ENCODE results near the gene SUMO2. TPM values are rescaled to one million over a fixed set of nuclear protein-coding genes. Genes with fewer than 3 reads are reported as not detected.
"Not testable (repeated sequence)": the region's sequence is repeated elsewhere in the genome, so short reads cannot be mapped to it uniquely, and the experiment has no call there.

Gene SUMO2
- total RNA-seq, 2 donors from 2014 or later = 45.7 to 58.1 TPM

DNA sequence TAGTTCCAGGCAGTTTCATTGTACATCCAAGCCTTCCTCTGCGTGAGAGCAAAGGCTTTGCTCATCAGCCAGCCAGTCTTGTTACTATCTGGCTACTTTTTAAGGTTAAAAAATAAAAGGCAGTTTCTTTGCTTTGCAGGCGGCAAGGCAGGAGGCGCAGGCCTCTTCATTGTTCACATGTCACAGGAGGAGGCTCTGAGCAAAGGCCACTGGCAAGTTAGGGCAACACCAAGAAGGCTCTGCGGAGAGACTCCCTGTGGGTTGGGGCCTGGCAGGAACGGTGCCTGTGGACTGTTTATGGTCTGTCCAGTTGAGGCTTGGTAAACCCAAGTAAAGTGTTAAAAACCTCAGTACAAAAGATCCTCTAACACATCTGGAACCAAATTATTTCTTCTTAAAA lies 47.3 kb downstream of the SUMO2 start:
- H3K9me3 ChIP-seq = no peaks in the 10 kb centered on the region
- H3K27ac ChIP-seq = no peak overlapping the region
- peaks cover 0 to 8% of the 10 kb centered on the region in 2 donors for H3K4me1 ChIP-seq
- no peaks in the 10 kb centered on the region for H3K36me3 ChIP-seq
- TF ChIP-seq, protein P1, sequence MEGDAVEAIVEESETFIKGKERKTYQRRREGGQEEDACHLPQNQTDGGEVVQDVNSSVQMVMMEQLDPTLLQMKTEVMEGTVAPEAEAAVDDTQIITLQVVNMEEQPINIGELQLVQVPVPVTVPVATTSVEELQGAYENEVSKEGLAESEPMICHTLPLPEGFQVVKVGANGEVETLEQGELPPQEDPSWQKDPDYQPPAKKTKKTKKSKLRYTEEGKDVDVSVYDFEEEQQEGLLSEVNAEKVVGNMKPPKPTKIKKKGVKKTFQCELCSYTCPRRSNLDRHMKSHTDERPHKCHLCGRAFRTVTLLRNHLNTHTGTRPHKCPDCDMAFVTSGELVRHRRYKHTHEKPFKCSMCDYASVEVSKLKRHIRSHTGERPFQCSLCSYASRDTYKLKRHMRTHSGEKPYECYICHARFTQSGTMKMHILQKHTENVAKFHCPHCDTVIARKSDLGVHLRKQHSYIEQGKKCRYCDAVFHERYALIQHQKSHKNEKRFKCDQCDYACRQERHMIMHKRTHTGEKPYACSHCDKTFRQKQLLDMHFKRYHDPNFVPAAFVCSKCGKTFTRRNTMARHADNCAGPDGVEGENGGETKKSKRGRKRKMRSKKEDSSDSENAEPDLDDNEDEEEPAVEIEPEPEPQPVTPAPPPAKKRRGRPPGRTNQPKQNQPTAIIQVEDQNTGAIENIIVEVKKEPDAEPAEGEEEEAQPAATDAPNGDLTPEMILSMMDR (IDR thresholded peaks at IDR 0.05) = no peak
- no peak overlapping the region for H3K4me3 ChIP-seq
- no peak for DNase-seq (ENCODE audit: low spot score)
- no peaks in the 10 kb centered on the region for H3K27me3 ChIP-seq

GRCh38 chr17:75133607-75134347 lies 49.0 kb downstream of the SUMO2 start:
- not testable (repeated sequence) for DNase-seq (ENCODE audit: low spot score); H3K27me3 ChIP-seq; H3K27ac ChIP-seq; H3K4me3 ChIP-seq; H3K36me3 ChIP-seq; H3K9me3 ChIP-seq
- H3K4me1 ChIP-seq = peaks cover 0 to 14% of the 10 kb centered on the region in 2 donors

DNA sequence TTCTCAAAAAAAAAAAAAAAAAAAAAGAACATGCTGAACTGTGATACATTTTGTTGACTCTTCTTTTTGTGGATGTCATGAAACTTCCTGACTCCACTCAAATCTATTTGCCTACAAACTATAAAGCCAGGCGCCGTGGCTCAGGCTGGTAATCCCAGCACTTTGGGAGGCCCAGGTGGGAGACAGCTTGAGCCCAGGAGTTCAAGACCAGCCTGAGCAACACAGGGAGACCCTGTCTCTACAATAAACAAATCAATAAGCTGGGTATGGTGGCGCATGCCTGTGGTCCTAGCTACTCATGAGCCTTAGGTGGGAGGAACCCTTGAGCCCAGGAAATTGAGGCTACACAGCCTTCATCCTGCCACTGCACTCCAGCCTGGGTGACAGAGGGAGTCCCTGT lies 49.8 kb downstream of the SUMO2 start:
- no peak for DNase-seq (ENCODE audit: low spot score)
- Histone ChIP-seq H3K36me3 (peaks cover 8% of the 10 kb centered on the region), H3K9me3 (no peaks in the 10 kb centered on the region), H3K4me1 (peaks cover 0 to 14% of the 10 kb centered on the region in 2 donors), H3K4me3 (no peak overlapping the region), H3K27me3 (no peaks in the 10 kb centered on the region), H3K27ac (no peak overlapping the region)
- TF ChIP-seq, protein P1 (IDR thresholded peaks at IDR 0.05) = no peak

DNA sequence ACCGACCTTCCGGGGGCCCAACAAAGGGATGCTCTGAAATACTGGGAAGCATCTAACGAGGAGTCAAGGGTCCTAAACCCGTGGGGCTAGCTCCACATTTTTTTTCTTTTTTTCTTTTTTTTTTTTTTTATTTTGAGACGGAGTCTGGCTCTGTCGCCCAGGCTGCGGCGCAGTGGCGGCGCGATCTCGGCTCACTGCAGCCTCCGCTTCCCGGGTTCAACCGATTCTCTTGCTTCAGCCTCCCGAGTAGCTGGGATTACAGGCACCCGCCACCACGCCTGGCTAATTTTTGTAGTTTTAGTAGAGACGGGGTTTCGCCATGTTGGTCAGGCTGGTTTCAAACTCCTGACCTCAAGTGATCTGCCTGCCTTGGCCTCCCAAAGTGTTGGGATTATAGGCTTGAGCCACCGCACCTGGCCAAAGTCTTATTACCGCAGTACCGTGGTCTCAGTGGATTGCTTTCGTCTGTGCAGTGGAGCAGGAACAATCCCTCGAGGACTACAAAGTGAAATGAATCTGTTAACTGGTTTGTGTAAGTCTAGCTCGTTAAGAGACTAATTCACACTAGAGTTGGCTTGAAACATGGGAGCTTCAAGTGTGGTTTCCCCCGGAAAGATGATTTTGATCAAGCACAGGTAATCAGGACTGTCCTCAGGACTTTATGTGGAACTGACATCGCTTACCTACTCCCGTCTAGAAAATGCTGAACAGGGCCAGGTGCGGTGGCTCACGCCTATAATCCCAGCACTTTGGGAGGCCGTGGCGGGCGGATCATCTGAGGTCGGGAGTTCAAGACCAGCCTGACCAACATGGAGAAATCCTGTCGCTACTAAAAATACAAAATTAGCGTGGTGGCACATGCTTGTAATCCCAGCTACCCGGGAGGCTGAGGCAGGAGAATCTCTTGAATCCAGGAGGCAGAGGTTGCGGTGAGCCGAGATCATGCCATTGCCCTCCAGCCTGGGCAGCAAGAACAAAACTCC lies 50.5 kb downstream of the SUMO2 start:
- peaks cover 0 to 14% of the 10 kb centered on the region in 2 donors for H3K4me1 ChIP-seq
- not testable (repeated sequence) for H3K27me3 ChIP-seq; DNase-seq (ENCODE audit: low spot score); H3K9me3 ChIP-seq; H3K36me3 ChIP-seq
- H3K4me3 ChIP-seq = peak overlapping the region; percentile 68 to 82
- peak overlapping the region; percentile 85 to 93 for H3K27ac ChIP-seq

- Histone ChIP-seq H3K27me3 (no peaks in the 10 kb centered on the region), H3K36me3 (peaks cover 8% of the 10 kb centered on the region), H3K4me1 (peaks cover 0 to 14% of the 10 kb centered on the region in 2 donors), H3K27ac (peak within 1 kb of the TSS; percentile 85 to 93), H3K4me3 (peak within 1 kb of the TSS; percentile 68 to 82), H3K9me3 (no peaks in the 10 kb centered on the region)
- peak; percentile 80 for DNase-seq (ENCODE audit: low spot score)
- TF ChIP-seq, protein P1 (IDR thresholded peaks at IDR 0.05) = peak; percentile 76 to 90
These were observed 51.3 kb downstream of the SUMO2 start, which contains the start of gene NT5C for GRCh38 chr17:75131278-75132017. NT5C (minus strand) TSS chr17:75131742; CDS start chr17:75131707, 35 bp downstream.

GRCh38 chr17:75130632-75131277 lies 52.0 kb downstream of the SUMO2 start:
- Histone ChIP-seq H3K36me3 (peaks cover 8% of the 10 kb centered on the region), H3K4me3 (peak overlapping the region; percentile 68 to 82), H3K4me1 (peaks cover 0 to 14% of the 10 kb centered on the region in 2 donors), H3K9me3 (no peaks in the 10 kb centered on the region), H3K27ac (peak overlapping the region; percentile 85 to 93), H3K27me3 (no peaks in the 10 kb centered on the region)
- TF ChIP-seq, protein P1 (IDR thresholded peaks at IDR 0.05) = peak in 1 of 2 donors; percentile 23
- no peak for DNase-seq (ENCODE audit: low spot score)

Measured in right atrium auricular region (tissue), 2 donors.